ENCODE results near the gene SNX9. TPM values are rescaled to one million over a fixed set of nuclear protein-coding genes. Genes with fewer than 3 reads are reported as not detected.

SNX9 gene
- total RNA-seq, 1 experiment from 2014 or later = 31.3 TPM

GRCh38 chr6:157804448-157805327 is 18.4 kb upstream of the SNX9 start:
- no peaks in the 10 kb centered on the region for H3K23me2 ChIP-seq (ENCODE audit: insufficient read length, low read depth, low read length, poor library complexity, severe bottlenecking)
- no peak overlapping the region for H3K14ac ChIP-seq (ENCODE audit: insufficient read depth, low read length)
- Mint-ChIP-seq H3K4me1 (peaks cover 3% of the 10 kb centered on the region in 2 experiments; a peak in 2 of 4 replicates), H3K27me3 (ENCODE audit: low read depth) (no peaks in the 10 kb centered on the region; the same call in 1 of the 2 replicates), H3K36me3 (ENCODE audit: insufficient read depth in 1 of 3, low read depth in 3 of 3) (no peaks in the 10 kb centered on the region; a peak in 1 of 7 replicates), H3K9me3 (peaks cover 5% of the 10 kb centered on the region in 2 experiments), H3K27ac (0 out of 7 replicates have a peak overlapping the region, but pooled peaks of 1 of the 3 experiments have one; percentile 28), H3K4me3 (no peak overlapping the region)
- no peak overlapping the region for H2BK12ac ChIP-seq (ENCODE audit: insufficient read length, low read depth, low read length)
- H3K4me2 ChIP-seq (ENCODE audit: insufficient read depth, insufficient read length, low read length) = no peak overlapping the region
- no peak overlapping the region for H3K4ac ChIP-seq (ENCODE audit: low read depth, low read length)
- H2BK20ac ChIP-seq (ENCODE audit: low read depth, low read length, poor library complexity, severe bottlenecking) = no peak overlapping the region
- H3K79me2 ChIP-seq (ENCODE audit: insufficient read depth, low read length) = no peaks in the 10 kb centered on the region
- TF ChIP-seq CTCF (conservative IDR thresholded peaks at IDR 0.05) = no peak
- no peak overlapping the region for H2BK120ac ChIP-seq (ENCODE audit: low read depth, low read length, poor library complexity, severe bottlenecking)
- H3K27ac ChIP-seq (ENCODE audit: insufficient read length, low read depth, low read length) = no peak overlapping the region
- H4K91ac ChIP-seq (ENCODE audit: insufficient read length, low read depth, low read length) = no peak overlapping the region
- no peaks in the 10 kb centered on the region for H3K79me1 ChIP-seq (ENCODE audit: insufficient read depth, low read depth, low read length, poor library complexity, severe bottlenecking)
- no peaks in the 10 kb centered on the region for H3K27me3 ChIP-seq (ENCODE audit: insufficient read depth, low read length)
- H4K5ac ChIP-seq (ENCODE audit: insufficient read length, low read depth, low read length) = no peak overlapping the region
- DNase-seq = no peak
- H2AFZ ChIP-seq (ENCODE audit: low read length) = no peak overlapping the region
- no peaks in the 10 kb centered on the region for H4K20me1 ChIP-seq (ENCODE audit: control insufficient read depth, insufficient read depth, insufficient read length)
- peaks cover 4% of the 10 kb centered on the region for H3K9me3 ChIP-seq (ENCODE audit: control insufficient read depth, low read depth, low read length)
- H3K56ac ChIP-seq (ENCODE audit: insufficient read length, low read depth, low read length) = no peak overlapping the region
- H2BK15ac ChIP-seq (ENCODE audit: low read depth, low read length) = no peak overlapping the region
- no peak overlapping the region for H4K8ac ChIP-seq (replicated peaks; ENCODE audit: insufficient read length, low read depth, low read length)
- no peak overlapping the region for H3K18ac ChIP-seq (ENCODE audit: insufficient read length, low read depth, low read length)
- H2BK5ac ChIP-seq (ENCODE audit: insufficient read length, low read length) = no peak overlapping the region
- no peak overlapping the region for H3K9ac ChIP-seq (ENCODE audit: extremely low read depth, insufficient read length, low read length)
- H2AK5ac ChIP-seq (ENCODE audit: insufficient read length, low read length) = no peak overlapping the region
- WGBS (ENCODE audit: extremely low coverage, insufficient read length, low lambda C conversion rate) = no CpG with 5 or more reads among the region's 11 CpGs
- no peaks in the 10 kb centered on the region for H3K4me1 ChIP-seq (ENCODE audit: insufficient read depth, low read length)
- H3T11ph ChIP-seq (ENCODE audit: low read length) = no peak overlapping the region
- no peak overlapping the region for H3K23ac ChIP-seq (ENCODE audit: insufficient read length, low read depth, low read length)

Data from H9 (cell line).